Measurements from ENCODE around the gene GNE. TPM values are rescaled to one million over a fixed set of nuclear protein-coding genes. Genes with fewer than 3 reads are reported as not detected.

The GNE gene
- total RNA-seq, 2 donors from 2014 or later = 23.3 to 26.1 TPM

DNA sequence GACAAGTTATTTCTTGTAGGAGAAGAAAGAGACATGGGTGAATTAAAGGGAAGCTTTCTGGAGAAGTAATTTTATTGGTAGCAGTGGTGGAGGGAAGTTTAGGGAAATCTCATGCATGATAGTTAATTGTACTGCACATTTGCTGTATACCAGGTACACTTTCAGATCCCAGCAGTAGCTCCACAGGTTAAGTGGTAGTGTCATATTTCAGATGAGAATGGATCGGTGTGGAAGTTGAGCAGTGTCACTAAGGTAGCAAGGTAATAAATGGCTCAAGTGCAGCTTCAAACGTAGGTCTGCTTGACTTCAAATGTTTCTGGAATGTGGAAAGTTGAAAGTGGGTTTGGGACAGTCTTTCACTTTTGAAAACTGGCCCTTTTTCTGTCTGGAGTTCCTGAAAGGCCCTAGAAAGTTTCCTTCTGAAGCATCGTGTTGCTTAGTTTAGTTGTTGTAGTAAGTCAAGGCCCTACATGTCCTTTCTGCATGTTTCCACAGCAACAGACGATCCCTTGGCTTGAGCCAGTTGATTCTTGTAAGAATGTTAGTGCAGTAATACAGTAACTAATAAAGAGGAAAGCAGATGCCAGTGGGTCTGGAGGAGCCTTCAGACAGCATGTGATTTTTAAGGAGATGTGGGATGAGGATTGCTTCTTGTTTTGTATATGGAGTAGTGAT lies 63.8 kb downstream of the GNE start:
- no peak overlapping the region for H3K4me3 ChIP-seq
- peaks cover 19% of the 10 kb centered on the region for H3K36me3 ChIP-seq
- ATAC-seq (ENCODE audit: insufficient number of reproducible peaks, low FRiP score, low read depth) (no peak), DNase-seq (ENCODE audit: low spot score) (no peak)
- TF ChIP-seq, protein P1, sequence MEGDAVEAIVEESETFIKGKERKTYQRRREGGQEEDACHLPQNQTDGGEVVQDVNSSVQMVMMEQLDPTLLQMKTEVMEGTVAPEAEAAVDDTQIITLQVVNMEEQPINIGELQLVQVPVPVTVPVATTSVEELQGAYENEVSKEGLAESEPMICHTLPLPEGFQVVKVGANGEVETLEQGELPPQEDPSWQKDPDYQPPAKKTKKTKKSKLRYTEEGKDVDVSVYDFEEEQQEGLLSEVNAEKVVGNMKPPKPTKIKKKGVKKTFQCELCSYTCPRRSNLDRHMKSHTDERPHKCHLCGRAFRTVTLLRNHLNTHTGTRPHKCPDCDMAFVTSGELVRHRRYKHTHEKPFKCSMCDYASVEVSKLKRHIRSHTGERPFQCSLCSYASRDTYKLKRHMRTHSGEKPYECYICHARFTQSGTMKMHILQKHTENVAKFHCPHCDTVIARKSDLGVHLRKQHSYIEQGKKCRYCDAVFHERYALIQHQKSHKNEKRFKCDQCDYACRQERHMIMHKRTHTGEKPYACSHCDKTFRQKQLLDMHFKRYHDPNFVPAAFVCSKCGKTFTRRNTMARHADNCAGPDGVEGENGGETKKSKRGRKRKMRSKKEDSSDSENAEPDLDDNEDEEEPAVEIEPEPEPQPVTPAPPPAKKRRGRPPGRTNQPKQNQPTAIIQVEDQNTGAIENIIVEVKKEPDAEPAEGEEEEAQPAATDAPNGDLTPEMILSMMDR (IDR thresholded peaks at IDR 0.05) = no peak
- H3K27me3 ChIP-seq (replicated peaks; ENCODE audit: insufficient read depth) = no peaks in the 10 kb centered on the region
- H3K27ac ChIP-seq = no peak overlapping the region
- peaks cover 34 to 42% of the 10 kb centered on the region in 2 donors for H3K4me1 ChIP-seq (ENCODE audit: control insufficient read depth in 1 of 2, low read depth in 2 of 2)
- H3K9me3 ChIP-seq = no peaks in the 10 kb centered on the region

DNA sequence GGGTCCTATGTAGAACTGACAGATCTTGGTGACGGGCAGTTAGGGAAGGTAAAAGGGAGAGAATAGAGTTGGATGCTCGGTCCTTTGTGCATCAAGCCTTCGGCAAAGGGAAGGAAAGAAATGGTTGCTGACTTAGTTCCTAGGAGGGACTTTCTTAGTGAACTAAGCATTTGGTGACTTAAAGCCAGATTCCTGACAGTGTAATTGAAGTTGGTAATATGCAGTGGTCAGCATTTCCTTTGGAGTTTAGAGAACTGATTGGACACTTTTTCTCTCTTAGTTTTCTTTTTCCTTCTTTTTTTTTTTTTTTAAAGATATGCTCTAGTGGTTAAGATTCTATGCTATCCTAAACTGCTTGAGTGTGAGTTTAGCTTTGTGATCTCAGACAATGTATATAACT lies 65.2 kb downstream of the GNE start:
- peak overlapping the region; percentile 98 for H3K4me3 ChIP-seq
- ATAC-seq (ENCODE audit: insufficient number of reproducible peaks, low FRiP score, low read depth) (no peak), DNase-seq (ENCODE audit: low spot score) (no peak)
- no peaks in the 10 kb centered on the region for H3K27me3 ChIP-seq (replicated peaks; ENCODE audit: insufficient read depth)
- peaks cover 6% of the 10 kb centered on the region for H3K36me3 ChIP-seq
- no peaks in the 10 kb centered on the region for H3K9me3 ChIP-seq
- H3K27ac ChIP-seq = no peak overlapping the region
- H3K4me1 ChIP-seq (ENCODE audit: control insufficient read depth in 1 of 2, low read depth in 2 of 2) = peaks cover 34 to 42% of the 10 kb centered on the region in 2 donors
- TF ChIP-seq, protein P1 (IDR thresholded peaks at IDR 0.05) = no peak

DNA sequence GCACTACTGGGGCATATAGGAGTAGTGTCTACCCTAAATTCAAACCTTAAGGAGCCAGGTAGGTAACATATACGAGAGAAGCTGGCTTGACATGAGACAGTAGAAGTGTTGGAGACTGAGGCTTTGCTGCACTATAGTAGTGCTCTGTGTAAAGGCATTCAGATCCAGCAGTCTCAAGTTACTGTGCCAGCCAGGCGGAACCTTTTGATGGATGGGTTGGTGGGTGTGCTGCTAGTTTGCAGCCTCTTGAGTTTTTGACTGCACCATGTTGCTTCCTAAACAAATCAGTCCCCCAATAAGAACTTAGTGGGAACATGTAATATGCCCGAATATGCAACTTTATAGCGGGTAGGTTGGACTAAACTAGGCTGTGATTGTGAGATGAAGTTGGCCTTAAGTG lies 66.1 kb downstream of the GNE start:
- Histone ChIP-seq H3K36me3 (peaks cover 3% of the 10 kb centered on the region), H3K4me1 (ENCODE audit: control insufficient read depth in 1 of 2, low read depth in 2 of 2) (peaks cover 34 to 42% of the 10 kb centered on the region in 2 donors), H3K9me3 (no peaks in the 10 kb centered on the region), H3K27ac (no peak overlapping the region), H3K4me3 (peak overlapping the region; percentile 98), H3K27me3 (replicated peaks; ENCODE audit: insufficient read depth) (no peaks in the 10 kb centered on the region)
- TF ChIP-seq, protein P1 (IDR thresholded peaks at IDR 0.05) = no peak
- ATAC-seq (ENCODE audit: insufficient number of reproducible peaks, low FRiP score, low read depth) = no peak
- no peak for DNase-seq (ENCODE audit: low spot score)

DNA sequence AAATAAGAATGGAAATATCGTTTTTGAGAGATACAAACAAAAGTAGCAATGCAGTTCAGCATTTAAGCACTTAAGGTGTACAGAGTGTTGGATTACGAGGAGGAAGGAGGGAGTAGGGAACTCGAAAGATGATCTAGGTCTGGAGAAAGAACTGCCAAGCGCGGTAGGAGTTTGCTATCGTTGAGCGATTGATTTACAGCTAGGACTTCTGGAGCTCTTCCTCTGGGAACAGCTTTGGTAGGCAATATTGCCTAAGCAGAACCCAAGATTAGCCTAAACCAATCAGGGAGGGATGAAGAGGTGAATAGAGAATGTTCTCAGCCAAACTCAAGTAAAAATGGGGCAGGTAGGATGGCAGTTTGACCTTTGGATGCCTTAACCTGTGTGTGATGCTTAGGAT lies 66.6 kb downstream of the GNE start:
- Histone ChIP-seq H3K27ac (peak overlapping the region; percentile 89 to 95), H3K4me3 (peak overlapping the region; percentile 98), H3K9me3 (no peaks in the 10 kb centered on the region), H3K4me1 (ENCODE audit: control insufficient read depth in 1 of 2, low read depth in 2 of 2) (peaks cover 34 to 42% of the 10 kb centered on the region in 2 donors), H3K27me3 (replicated peaks; ENCODE audit: insufficient read depth) (no peaks in the 10 kb centered on the region), H3K36me3 (no peaks in the 10 kb centered on the region)
- DNase-seq (ENCODE audit: low spot score) (no peak), ATAC-seq (ENCODE audit: insufficient number of reproducible peaks, low FRiP score, low read depth) (no peak)
- TF ChIP-seq, protein P1 (IDR thresholded peaks at IDR 0.05) = no peak

DNA sequence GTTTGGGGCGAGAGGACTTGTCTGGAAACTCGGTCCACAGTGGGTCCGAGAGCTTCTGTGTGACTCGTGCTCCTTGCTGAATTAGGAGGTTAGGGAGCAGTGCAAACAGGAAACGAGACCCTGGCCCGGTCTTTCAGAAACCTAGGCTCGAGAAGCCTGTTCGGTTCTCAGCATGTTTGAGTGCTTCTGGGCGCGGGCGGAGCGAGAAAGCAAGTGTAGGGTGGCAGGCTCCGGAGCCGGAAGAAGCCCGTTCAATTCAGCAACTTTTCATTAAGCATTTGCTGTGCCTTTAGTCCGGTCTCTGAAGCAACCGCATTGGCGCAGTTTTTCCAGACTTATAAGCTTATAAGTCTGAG lies 67.0 kb downstream of the GNE start:
- TF ChIP-seq, protein P1 (IDR thresholded peaks at IDR 0.05) = no peak
- no peak for DNase-seq (ENCODE audit: low spot score)
- H3K27ac ChIP-seq = peak overlapping the region; percentile 89 to 95
- H3K36me3 ChIP-seq = no peaks in the 10 kb centered on the region
- H3K27me3 ChIP-seq (replicated peaks; ENCODE audit: insufficient read depth) = no peaks in the 10 kb centered on the region
- ATAC-seq (ENCODE audit: insufficient number of reproducible peaks, low FRiP score, low read depth) = no peak
- H3K4me3 ChIP-seq = peak overlapping the region; percentile 98
- H3K4me1 ChIP-seq (ENCODE audit: control insufficient read depth in 1 of 2, low read depth in 2 of 2) = peaks cover 34 to 42% of the 10 kb centered on the region in 2 donors
- H3K9me3 ChIP-seq = no peaks in the 10 kb centered on the region

Measured in thoracic aorta (tissue), 2 donors.